SK-N-MC (cell line): ENCODE measurements around the gene CFAP58.

Experiments used
- EZH2 ChIP-seq: fragments of 200-600 bp; sonication (generic); IDR thresholded peaks from one replicate; pipeline ENCODE4 v1.6.1; 2017; ENCODE audit warnings: antibody characterized with exemption
- POLR2AphosphoS5 ChIP-seq: IDR thresholded peaks from 2 replicates; pipeline ENCODE4 v1.6.1; 2012; ENCODE audit warnings: mild to moderate bottlenecking, low read depth, low read length, borderline replicate concordance

DNA sequence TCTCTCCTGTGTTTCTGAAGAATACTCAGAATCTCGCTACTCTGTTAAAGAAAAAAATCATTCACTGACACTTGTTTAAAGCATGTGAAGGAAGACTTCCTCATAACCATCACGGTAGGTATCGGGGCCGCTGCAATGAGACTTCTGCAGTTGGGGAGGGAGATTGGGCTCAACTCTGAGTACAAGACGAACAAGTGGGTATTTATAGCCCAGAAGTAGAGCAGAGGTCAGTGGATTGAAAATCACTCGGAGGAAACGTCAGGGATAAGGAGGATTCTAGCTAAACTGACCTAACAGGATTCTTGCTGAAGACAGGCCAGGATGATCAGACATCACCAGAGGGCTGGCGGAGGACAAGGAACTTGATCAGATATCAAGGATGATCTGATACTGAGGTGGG is 48.7 kb upstream of the CFAP58 start:
- TF ChIP-seq EZH2 (no peak), POLR2AphosphoS5 (no peak)
